SU-DHL-6 (cell line): Measurements from ENCODE around the gene PRRX1.

ENCODE experiments used
- H2AFZ ChIP-seq: fragments of 200-600 bp; sonication (generic); 2 replicates; pipeline ENCODE4 v1.6.1; 2014; ENCODE audit warnings: low read depth, mild to moderate bottlenecking, moderate library complexity, mixed read lengths, antibody characterized with exemption, low read length; ENCODE audit not compliant: severe bottlenecking
- H3F3A ChIP-seq: fragments of 200-600 bp; shearing (Covaris generic); 2 replicates; pipeline ENCODE4 v1.6.0; 2016; ENCODE audit warnings: antibody characterized with exemption, mild to moderate bottlenecking; ENCODE audit not compliant: insufficient read depth
- H3K27ac ChIP-seq: fragments of 200-600 bp; sonication (generic); 2 replicates; pipeline ENCODE4 v1.5.1; 2016; ENCODE audit warnings: low read depth, mild to moderate bottlenecking, low read length, moderate library complexity, mixed read lengths
- H3K27me3 ChIP-seq: fragments of 200-600 bp; sonication (generic), shearing (Covaris generic); 2 replicates; pipeline ENCODE4 v1.6.0; 2014; ENCODE audit warnings: mild to moderate bottlenecking, low read length
- H3K36me3 ChIP-seq: fragments of 200-600 bp; sonication (generic); 2 replicates; pipeline ENCODE4 v1.6.1; 2014; ENCODE audit warnings: mild to moderate bottlenecking, low read length, mixed read lengths
- H3K4me2 ChIP-seq: fragments of 300-600, 200-600 bp; shearing (Covaris generic), sonication (generic); 2 replicates; pipeline ENCODE4 v1.6.0; 2014; ENCODE audit warnings: low read length, low read depth, mild to moderate bottlenecking; ENCODE audit not compliant: poor library complexity, severe bottlenecking
- H3K4me3 ChIP-seq: fragments of 200-600 bp; sonication (generic); 2 replicates; pipeline ENCODE4 v1.5.1; 2014; ENCODE audit warnings: antibody characterized with exemption, low read length, mild to moderate bottlenecking, mixed read lengths; ENCODE audit not compliant: insufficient read depth, poor library complexity, severe bottlenecking
- H3K79me2 ChIP-seq: fragments of 200-600 bp; sonication (generic); 2 replicates; pipeline ENCODE4 v1.6.1; 2014; ENCODE audit warnings: mild to moderate bottlenecking, low read length, moderate library complexity; ENCODE audit not compliant: insufficient read depth
- H3K9ac ChIP-seq: fragments of 200-600 bp; sonication (generic); 2 replicates; pipeline ENCODE4 v1.7.0; 2014; ENCODE audit warnings: mild to moderate bottlenecking, low read length
- H3K9me2 ChIP-seq: fragments of 200-600 bp; sonication (generic); replicated peaks from 2 replicates; pipeline ENCODE4 v1.6.1; 2014; ENCODE audit warnings: low read length; ENCODE audit not compliant: insufficient read depth
- H3K9me3 ChIP-seq: fragments of 200-600 bp; sonication (generic); 2 replicates; pipeline ENCODE4 v1.6.1; 2014; ENCODE audit warnings: low read length, mixed read lengths; ENCODE audit not compliant: insufficient read depth
- H4K20me1 ChIP-seq: fragments of 200-600 bp; sonication (generic); 2 replicates; pipeline ENCODE4 v1.6.1; 2014; ENCODE audit warnings: low read depth, mild to moderate bottlenecking, antibody characterized with exemption, low read length, moderate library complexity, mixed read lengths
- EZH2phosphoT487 ChIP-seq: fragments of 200-600 bp; sonication (generic), shearing (Covaris generic); conservative IDR thresholded peaks from 2 replicates; pipeline ENCODE4 v1.6.1; 2018; ENCODE audit warnings: mild to moderate bottlenecking, antibody characterized with exemption, low read length, moderate library complexity, mixed read lengths
- TF ChIP-seq, protein P1 (sequence below): fragments of 200-600 bp; sonication (generic); IDR thresholded peaks from one replicate; pipeline ENCODE4 v1.5.1; 2017; ENCODE audit warnings: antibody characterized with exemption, mild to moderate bottlenecking, low read length, moderate library complexity; ENCODE audit not compliant: insufficient read depth, poor library complexity, severe bottlenecking

The PRRX1 gene

GRCh38 chr1:170765279-170765678, 101.3 kb downstream of the PRRX1 start:
- no peak overlapping the region for H3K27ac ChIP-seq

DNA sequence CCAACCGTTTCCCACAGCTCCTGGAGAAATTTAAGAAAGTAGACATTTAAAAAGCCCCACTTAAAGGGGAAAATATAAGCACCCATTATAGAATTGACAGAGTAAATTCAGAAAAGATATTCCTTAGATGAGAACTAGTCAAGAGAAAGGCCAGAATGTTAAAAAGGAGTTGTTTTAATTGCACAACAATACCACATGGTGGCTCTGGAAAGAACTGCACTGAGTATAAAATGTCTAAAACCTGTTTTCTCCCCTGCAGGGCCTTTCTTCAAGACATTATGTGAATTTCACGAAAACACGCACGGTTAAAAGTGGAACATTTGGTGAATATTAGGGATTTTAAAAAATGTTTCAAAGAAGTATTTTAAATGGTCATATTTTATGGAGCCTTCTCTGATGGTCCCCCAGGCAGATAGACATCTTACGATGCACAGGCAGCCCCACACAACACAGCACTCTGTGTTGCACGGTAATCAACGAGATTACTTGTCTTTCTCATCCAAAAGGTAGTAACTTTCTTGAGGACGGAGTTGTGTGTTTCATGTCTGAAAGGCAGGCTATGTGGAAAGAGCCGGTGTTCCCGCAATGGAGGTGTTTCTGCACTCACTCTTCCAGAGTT, 101.9 kb downstream of the PRRX1 start:
- Histone ChIP-seq H3F3A (no peaks in the 10 kb centered on the region), H3K4me2 (no peak overlapping the region), H3K9me2 (no peaks in the 10 kb centered on the region), H3K9ac (no peak overlapping the region), H3K79me2 (no peaks in the 10 kb centered on the region), H4K20me1 (no peaks in the 10 kb centered on the region), H3K4me3 (no peak overlapping the region), H2AFZ (no peak overlapping the region), H3K27me3 (no peaks in the 10 kb centered on the region), H3K27ac (no peak overlapping the region), H3K9me3 (no peaks in the 10 kb centered on the region), H3K36me3 (no peaks in the 10 kb centered on the region)
- no peak for TF ChIP-seq EZH2phosphoT487
- TF ChIP-seq, protein P1, sequence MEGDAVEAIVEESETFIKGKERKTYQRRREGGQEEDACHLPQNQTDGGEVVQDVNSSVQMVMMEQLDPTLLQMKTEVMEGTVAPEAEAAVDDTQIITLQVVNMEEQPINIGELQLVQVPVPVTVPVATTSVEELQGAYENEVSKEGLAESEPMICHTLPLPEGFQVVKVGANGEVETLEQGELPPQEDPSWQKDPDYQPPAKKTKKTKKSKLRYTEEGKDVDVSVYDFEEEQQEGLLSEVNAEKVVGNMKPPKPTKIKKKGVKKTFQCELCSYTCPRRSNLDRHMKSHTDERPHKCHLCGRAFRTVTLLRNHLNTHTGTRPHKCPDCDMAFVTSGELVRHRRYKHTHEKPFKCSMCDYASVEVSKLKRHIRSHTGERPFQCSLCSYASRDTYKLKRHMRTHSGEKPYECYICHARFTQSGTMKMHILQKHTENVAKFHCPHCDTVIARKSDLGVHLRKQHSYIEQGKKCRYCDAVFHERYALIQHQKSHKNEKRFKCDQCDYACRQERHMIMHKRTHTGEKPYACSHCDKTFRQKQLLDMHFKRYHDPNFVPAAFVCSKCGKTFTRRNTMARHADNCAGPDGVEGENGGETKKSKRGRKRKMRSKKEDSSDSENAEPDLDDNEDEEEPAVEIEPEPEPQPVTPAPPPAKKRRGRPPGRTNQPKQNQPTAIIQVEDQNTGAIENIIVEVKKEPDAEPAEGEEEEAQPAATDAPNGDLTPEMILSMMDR, result no peak

More at GRCh38 chr1:170765279-170765678, 101.3 kb downstream of the PRRX1 start:
- H3K9me2 ChIP-seq, result no peaks in the 10 kb centered on the region
- no peaks in the 10 kb centered on the region for H3K79me2 ChIP-seq
- H3K9me3 ChIP-seq, result no peaks in the 10 kb centered on the region
- no peak overlapping the region for H2AFZ ChIP-seq
- H3K27me3 ChIP-seq, result no peaks in the 10 kb centered on the region
- no peak overlapping the region for H3K4me2 ChIP-seq
- H3K9ac ChIP-seq, result no peak overlapping the region
- no peaks in the 10 kb centered on the region for H4K20me1 ChIP-seq
- H3K4me3 ChIP-seq, result no peak overlapping the region
- H3K36me3 ChIP-seq, result no peaks in the 10 kb centered on the region
- no peak for TF ChIP-seq EZH2phosphoT487
- TF ChIP-seq, protein P1, result no peak
- H3F3A ChIP-seq, result no peaks in the 10 kb centered on the region

- no peaks in the 10 kb centered on the region for H3F3A ChIP-seq
- H2AFZ ChIP-seq, result no peak overlapping the region
- H3K27ac ChIP-seq, result no peak overlapping the region
- TF ChIP-seq, protein P1, result no peak
- no peak for TF ChIP-seq EZH2phosphoT487
- H4K20me1 ChIP-seq, result no peaks in the 10 kb centered on the region
- no peaks in the 10 kb centered on the region for H3K27me3 ChIP-seq
- H3K4me3 ChIP-seq, result no peak overlapping the region
- H3K4me2 ChIP-seq, result no peak overlapping the region
- no peak overlapping the region for H3K9ac ChIP-seq
- H3K9me2 ChIP-seq, result no peaks in the 10 kb centered on the region
- no peaks in the 10 kb centered on the region for H3K9me3 ChIP-seq
- no peaks in the 10 kb centered on the region for H3K79me2 ChIP-seq
- no peaks in the 10 kb centered on the region for H3K36me3 ChIP-seq
These were observed 105.0 kb downstream of the PRRX1 start for GRCh38 chr1:170768929-170769328.
